NAMALWA (cell line): ENCODE data around the gene INS.

Source experiments
- DNase-seq: peaks from one replicate; pipeline ENCODE4 v3.0.0-alpha.2; 2015; ENCODE audit warnings: low spot score

INS gene

GRCh38 chr11:2164861-2165555 is 4.0 kb upstream of the INS start:
- peak; percentile 51 for DNase-seq

DNA sequence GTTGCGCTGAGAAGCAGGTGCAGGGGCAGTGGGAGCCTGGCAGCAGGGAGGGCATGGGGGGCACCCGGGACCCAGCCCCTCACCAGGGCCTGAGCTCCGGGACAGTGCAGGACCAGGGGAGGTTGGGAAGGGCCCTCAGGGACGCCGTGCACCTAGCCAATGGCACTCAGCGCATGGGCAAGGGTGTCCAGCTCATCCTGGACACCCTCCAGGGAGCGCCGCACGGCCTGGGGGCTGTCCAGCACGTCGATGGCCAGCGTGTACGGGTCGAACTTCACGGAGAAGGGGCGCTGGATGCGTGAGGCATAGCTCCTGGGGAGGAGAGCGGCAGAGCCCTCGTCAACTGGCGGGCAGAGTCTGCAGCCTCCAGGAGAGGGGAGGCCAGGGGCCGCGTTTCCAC is 3.1 kb upstream of the INS start:
- DNase-seq = no peak

DNA sequence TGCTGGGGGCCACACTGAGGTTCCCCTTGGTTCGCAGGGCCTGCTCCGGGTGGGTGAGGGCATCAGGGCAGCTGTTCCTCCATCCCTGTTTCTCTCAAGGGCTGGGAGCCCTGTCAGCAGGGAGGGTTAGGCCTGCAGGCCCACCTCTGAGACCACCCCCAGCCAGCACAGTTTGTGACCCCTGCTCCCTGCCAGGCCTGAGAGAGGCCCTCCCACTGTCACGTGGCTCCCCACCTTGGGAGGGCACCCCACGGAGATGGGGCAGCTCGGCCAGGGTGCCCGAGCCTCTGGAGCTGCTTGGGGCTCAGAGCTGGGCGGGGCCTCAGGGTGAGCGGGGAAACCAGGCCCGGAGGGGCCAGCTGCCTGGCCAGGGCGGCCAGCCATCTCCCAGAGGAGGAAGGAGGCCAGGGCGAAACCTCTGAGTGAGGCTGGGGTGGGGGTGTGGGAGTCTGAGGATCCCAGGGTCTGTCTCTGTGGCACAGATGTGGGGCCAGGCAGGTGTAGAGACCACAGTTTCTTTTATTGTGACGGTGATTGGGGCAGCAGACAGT is 2.5 kb upstream of the INS start:
- no peak for DNase-seq

GRCh38 chr11:2159536-2160413 is 1.2 kb downstream of the INS start:
- DNase-seq = no peak

DNA sequence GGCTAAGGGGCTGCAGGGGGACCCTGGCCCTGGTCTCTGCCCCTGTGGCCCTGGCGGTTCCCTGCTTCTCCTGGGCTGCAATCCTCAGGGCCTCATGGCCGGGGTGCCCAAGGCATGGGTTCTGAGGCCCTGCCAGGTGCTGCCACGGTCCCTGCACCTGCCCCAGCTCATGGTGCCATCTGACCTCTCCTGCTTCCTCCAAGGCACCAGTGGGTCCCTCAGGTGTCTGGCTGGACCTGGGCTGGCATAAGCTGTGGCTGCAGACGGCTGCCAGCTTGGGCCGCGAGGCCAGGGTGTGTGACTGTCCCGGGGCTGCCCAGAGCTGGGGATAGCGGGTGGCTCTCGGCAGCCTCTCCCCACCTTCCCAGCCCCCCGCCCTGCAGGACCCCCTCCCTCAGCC is 2.0 kb downstream of the INS start:
- no peak for DNase-seq

DNA sequence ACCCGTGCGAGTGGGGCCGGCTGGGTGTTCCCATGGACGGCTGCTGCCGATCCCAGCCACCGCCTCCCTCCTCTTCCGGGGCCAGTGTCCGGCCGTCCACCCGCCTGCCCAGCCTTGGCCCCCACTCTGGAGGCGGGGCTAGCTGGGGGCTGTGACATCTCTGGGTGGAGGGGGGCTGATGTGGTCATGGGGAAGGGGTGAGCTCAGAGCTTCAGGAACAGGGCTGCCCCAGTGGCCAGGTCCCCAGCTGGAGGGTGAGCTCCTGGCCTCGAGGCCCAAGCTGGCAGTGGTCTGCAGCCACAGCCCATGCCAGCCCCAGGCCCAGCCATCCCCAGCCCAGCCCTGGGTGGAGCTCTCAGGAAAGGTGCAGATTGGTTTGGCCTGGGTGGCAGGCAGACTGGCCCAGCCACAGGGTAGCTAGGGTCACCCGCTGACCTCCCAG is 2.7 kb downstream of the INS start:
- DNase-seq = no peak

DNA sequence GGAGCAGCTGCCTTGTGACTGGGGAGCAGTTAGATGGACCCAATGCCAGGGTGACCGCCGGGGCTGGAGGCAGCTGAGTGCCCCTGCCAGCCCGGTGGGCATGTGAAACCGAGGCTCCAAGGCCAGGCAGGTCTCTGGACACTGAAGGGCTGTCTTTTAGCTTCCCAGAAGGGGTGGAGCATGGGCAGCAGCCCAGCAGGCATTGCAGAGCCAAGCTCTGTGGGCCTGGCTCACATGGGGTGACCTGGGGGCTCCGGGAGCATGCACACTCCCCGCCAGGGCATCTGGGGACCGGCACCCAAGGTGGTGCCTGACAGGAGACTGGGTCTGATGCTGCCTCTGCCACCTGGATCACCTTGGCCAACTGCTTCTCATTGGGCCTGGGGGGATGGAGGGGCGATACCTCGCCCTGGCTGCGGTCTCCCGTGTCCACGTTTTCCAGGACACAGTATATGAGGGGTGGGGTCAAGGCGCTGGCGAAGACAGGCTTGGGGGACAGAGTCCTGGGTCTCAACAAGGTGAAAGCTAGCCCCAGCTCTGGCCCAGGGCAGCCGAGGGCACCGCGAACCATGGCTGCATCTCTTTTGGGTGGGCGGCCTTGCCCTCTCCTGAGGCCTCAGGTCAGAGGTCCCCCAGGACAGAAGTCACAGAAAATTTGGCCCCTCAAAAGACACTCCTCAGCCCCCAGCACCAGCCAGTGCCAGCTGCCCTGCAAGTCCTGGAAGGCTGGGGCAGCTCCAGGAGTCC is 3.5 kb downstream of the INS start:
- DNase-seq = no peak

DNA sequence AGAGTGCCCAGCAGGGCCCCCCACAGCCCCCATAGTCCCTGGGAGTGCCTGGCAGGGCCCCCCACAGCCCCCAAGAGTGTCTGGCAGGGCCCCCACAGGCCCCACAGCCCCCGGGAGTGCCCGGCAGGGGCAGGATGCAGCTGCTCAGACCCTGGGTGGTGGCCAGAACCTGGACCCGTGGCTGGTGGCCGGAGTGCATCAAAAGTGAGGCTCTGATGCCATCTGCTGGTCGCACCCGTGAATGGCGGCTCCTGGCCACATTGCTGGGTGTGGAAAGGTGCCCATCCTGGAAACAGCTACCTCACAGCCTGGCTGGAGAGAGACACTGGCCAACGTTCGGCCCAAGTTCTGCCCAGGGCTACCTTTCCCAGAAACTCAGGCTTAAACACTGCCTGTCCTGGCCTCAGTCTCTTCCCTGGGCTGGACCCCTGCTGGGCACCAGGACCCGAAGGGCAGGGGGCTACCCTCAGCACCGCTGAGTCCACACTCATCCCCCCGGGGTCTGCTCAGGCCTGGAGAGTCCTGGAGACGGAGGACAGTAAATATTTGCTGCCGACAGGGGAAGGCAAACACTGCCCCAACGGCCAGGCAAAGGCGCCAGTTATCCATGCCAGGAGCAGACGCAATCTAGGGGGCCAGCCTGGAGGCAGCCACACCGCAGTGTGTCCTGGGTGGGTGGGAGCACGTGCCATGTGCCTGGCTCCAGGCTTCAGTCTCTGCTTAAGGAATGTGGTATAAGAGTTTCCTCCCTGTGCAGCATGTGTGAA is 4.4 kb downstream of the INS start:
- DNase-seq = peak; percentile 78

DNA sequence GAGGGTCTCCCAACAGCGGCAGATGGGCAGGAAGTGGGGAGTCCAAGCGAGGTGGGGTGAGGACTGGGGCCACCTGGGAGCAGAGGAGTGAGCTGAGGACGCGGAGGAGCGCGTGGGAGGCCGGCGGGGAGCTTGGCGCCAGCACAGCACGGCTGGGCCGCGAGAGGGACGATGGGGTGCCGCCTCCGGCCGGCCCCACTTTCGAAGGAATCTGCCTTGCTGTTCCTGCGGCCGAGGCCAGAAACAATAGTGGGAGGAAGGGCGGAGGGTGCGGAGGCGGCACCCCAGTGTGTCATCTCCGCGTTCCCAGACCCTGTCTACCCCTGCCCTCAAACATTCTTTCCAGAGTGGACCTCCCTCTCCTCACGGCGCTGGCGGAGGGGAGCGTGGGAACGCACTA is 5.5 kb downstream of the INS start:
- DNase-seq = no peak

DNA sequence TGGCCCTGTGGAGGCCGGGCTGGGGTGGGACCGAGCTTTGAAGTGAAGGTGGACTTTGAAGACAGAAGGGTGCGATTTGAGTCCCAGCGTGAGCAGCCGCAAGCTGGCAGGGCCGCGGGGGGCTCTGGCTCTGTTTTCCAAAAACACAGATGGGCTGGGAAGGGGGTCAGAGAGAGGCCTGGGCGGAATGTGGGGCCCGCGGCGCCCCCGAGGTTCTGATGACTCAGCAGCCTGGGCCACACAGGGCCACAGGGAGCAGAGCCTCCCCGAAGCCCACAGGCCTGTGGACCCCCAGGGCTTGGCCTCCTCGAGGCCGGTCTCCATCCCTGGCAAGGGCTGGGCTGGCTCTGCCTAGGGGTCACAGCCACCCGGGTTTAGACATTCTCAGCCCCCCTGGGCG is 6.1 kb downstream of the INS start:
- no peak for DNase-seq

DNA sequence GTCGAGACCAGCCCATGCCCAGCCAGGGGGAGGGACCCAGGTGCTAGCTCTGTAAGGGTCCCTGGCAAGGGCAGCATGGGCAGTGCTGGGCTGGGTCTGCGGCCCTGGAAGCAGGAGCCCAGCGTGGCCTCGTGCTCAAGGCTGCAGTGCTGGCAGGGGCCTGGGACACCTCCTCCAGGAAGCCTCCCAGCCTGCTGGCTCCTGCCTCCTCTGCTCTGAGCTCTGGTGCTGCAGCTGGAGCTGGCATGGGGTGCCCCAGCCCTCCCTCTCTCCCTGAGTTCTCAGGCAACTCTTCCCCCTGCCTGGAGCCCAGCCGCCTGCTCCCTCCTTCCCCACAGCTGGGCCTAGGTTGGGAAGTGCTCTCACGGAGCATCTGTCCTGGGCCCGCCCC is 6.8 kb downstream of the INS start:
- no peak for DNase-seq

DNA sequence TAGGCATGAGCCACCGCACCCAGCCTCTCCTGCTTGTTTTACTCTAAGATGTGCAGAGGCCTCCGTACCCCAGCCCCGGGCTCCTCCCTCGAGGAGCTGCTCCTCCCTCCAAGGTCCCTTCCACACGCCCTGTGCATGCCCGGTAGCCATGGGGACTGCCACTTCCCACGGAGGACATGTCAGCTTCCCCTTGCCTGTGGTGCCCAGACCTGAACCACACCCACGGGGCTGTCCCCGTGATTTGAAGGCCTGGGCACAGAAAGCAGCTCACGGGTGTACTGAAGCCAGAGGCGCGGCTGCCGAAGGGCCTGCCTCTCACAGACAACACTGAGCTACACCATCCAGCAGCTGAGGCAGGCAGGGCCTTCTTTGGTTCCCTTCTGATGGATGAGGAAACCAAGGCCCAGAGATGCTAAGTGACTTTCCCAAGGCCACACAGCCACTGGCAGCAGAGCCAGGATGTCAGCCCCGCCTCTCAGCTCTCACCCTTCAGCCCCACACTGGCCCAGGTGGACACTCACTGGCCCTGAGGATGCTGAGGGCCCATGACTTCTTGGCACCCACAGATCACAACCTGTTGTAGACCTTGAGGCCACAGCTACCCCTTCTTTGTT is 7.3 kb downstream of the INS start:
- DNase-seq = no peak

DNA sequence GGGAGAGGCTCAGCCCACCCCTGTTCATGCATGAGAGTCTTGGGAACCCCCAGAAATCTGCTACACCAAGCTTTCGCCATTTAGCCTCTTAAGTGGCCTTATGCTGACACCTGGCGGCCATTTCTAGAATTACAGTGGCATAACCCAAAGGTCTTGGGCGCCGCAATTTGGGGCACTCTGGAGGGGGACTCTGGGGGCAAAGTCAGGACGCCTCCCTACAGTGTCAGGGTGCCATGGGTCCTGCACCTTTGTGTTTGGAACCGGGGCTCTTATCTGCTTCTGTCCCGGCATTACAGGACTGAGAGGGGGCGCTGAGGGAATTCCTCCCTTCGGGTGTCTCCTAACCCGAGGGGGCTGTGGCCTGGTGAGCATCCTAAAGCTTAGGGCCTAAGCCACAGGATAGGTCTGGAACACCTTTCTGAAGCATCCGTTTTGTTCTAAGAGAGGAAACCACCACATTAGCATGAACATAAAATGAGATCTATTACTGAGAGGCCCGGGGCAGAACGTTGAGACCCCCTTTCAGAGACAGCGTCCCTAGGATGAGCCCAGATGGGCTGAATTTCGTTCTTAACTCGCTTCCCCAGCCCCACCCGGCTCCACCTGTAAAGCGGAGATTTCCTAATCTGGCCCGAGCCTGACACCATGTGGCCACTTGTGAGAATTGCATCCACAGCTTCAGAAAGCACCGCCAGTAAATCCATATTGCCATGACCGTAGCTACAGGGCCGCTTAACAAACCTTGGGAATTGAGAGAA is 9.3 kb downstream of the INS start:
- peak; percentile 91 for DNase-seq

GRCh38 chr11:2149864-2150847 is 10.9 kb downstream of the INS start:
- no peak for DNase-seq

GRCh38 chr11:2149460-2149859 is 11.5 kb downstream of the INS start:
- no peak for DNase-seq

DNA sequence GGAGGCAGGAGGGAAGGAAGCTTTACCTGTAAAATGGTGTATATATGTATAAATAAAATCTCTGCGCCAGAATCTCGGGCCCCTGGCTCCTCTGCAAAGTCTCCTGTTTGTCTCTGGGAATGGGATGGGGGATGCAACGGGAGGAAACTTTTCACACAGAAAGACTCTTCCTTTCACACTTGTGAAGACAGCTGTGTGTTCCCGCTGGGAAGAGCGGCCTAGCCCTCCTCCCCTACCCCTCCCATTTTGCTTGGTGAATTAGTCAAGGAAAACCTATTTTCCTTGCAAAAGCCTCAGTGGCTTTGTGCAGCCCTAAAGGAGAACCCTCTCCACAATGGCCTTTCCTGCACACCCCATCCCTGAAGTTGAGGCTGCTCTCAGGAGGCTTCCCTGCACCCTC is 12.4 kb downstream of the INS start:
- no peak for DNase-seq

GRCh38 chr11:2147391-2147790 is 13.6 kb downstream of the INS start:
- no peak for DNase-seq

DNA sequence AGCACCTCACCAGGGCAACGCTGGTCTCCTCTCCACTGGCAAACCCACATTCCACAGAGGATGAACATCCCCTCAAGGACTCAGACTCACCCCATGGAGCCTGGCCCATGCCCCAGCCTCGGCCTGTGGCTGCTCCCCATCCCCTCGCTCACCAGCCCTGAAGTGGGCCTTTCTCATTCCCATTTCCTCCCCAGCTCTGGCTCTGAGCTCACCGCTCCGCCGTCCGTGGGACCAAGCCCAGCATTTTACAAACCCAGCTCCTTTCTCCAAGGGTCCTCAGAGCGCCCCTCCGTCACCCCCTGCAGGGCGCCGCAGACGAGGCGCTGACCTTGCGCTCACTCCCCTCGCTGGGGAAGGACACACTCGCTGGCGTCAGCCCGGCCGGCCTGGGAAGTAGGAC is 15.0 kb downstream of the INS start:
- DNase-seq = no peak

GRCh38 chr11:2144544-2145248 is 16.3 kb downstream of the INS start:
- no peak for DNase-seq
